MM.1S (cell line): ENCODE results near the gene GRIK2.

Source experiments
- EZH2 ChIP-seq: fragments of 300-600 bp; sonication (generic); optimal IDR thresholded peaks from 2 replicates; pipeline ENCODE3; 2017; ENCODE audit warnings: low read depth, mild to moderate bottlenecking, antibody characterized with exemption, low read length, mixed read lengths
- EZH2phosphoT487 ChIP-seq: fragments of 300-600 bp; sonication (generic); IDR thresholded peaks from 2 replicates; pipeline ENCODE4 v1.6.1; 2018; ENCODE audit warnings: antibody characterized with exemption, low read length
- TF ChIP-seq, protein P1 (sequence below): fragments of 300-600 bp; sonication (generic); IDR thresholded peaks from 2 replicates; pipeline ENCODE4 v1.5.1; 2016; ENCODE audit warnings: antibody characterized with exemption, low read length, mixed read lengths

DNA sequence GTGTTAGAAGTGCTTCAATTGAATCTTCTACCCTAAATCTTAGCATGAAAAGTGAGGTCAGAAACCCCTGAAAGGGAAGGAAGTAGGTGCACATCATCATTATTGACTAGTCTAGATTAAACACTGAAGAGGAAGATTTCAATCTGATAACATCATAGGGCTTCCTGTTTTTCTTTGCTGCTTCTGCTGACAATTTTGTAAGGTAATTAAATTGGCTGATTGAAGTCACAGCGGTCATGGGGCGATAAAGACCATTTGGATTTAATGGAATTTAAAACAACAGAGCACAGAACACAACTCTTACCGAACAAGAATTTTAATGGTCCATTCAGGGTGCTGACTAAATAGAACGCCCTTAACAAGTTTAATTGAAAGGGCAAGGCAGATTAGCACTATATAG lies 11.3 kb downstream of the GRIK2 start:
- TF ChIP-seq, protein P1, sequence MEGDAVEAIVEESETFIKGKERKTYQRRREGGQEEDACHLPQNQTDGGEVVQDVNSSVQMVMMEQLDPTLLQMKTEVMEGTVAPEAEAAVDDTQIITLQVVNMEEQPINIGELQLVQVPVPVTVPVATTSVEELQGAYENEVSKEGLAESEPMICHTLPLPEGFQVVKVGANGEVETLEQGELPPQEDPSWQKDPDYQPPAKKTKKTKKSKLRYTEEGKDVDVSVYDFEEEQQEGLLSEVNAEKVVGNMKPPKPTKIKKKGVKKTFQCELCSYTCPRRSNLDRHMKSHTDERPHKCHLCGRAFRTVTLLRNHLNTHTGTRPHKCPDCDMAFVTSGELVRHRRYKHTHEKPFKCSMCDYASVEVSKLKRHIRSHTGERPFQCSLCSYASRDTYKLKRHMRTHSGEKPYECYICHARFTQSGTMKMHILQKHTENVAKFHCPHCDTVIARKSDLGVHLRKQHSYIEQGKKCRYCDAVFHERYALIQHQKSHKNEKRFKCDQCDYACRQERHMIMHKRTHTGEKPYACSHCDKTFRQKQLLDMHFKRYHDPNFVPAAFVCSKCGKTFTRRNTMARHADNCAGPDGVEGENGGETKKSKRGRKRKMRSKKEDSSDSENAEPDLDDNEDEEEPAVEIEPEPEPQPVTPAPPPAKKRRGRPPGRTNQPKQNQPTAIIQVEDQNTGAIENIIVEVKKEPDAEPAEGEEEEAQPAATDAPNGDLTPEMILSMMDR, result no peak
- TF ChIP-seq EZH2 (no peak), EZH2phosphoT487 (no peak)
